HUES64 (cell line): ENCODE results near the gene SMARCAD1.
"Not testable (repeated sequence)": the region's sequence is repeated elsewhere in the genome, so short reads cannot be mapped to it uniquely, and the experiment has no call there.

ENCODE experiments used
- H3K27ac ChIP-seq: 2 replicates; pipeline ENCODE4 v1.7.0; 2013; ENCODE audit warnings: low read depth, low read length, inconsistent platforms
- H3K27me3 ChIP-seq: 2 replicates; pipeline ENCODE4 v1.6.1; 2013; ENCODE audit warnings: mild to moderate bottlenecking, low read length; ENCODE audit not compliant: insufficient read depth
- H3K36me3 ChIP-seq: 2 replicates; pipeline ENCODE4 v1.6.1; 2013; ENCODE audit warnings: mild to moderate bottlenecking, low read length; ENCODE audit not compliant: insufficient read depth
- H3K4me1 ChIP-seq: 2 replicates; pipeline ENCODE4 v1.6.1; 2013; ENCODE audit warnings: mild to moderate bottlenecking, low read length, moderate library complexity; ENCODE audit not compliant: insufficient read depth
- H3K4me3 ChIP-seq: 2 replicates; pipeline ENCODE4 v1.5.1; 2013; ENCODE audit warnings: mild to moderate bottlenecking, low read length, moderate library complexity
- H3K9ac ChIP-seq: 2 replicates; pipeline ENCODE4 v1.6.1; 2013; ENCODE audit warnings: mild to moderate bottlenecking, low read depth, low read length
- H3K9me3 ChIP-seq: 2 replicates; pipeline ENCODE4 v1.6.1; 2013; ENCODE audit warnings: low read depth, low read length; ENCODE audit not compliant: insufficient read depth
- WGBS: fragments of 150-250, 120-280 bp; methylation state at CpG from one replicate; pipeline ENCODE4 v1.1.7; 2013; ENCODE audit warnings: missing lambda C conversion rate; 5-methylcytosine and 5-hydroxymethylcytosine counted together

Gene SMARCAD1

GRCh38 chr4:94293981-94294380, 86.3 kb downstream of the SMARCAD1 start:
- H3K4me3 ChIP-seq, H3K4me1 ChIP-seq, H3K27me3 ChIP-seq, H3K9ac ChIP-seq, H3K27ac ChIP-seq, H3K9me3 ChIP-seq: not testable (repeated sequence)
- 92% methylated on average over 4 of the region's 4 CpGs for WGBS
- H3K36me3 ChIP-seq = peaks cover 40% of the 10 kb centered on the region

GRCh38 chr4:94295473-94295872, 87.8 kb downstream of the SMARCAD1 start:
- not testable (repeated sequence) for H3K9me3 ChIP-seq, H3K4me1 ChIP-seq, H3K27ac ChIP-seq, H3K9ac ChIP-seq, H3K27me3 ChIP-seq, H3K4me3 ChIP-seq
- H3K36me3 ChIP-seq = peaks cover 25% of the 10 kb centered on the region
- 91% methylated on average over 6 of the region's 6 CpGs for WGBS

- H3K27ac ChIP-seq = no peak overlapping the region
- H3K9ac ChIP-seq = no peak overlapping the region
- no peaks in the 10 kb centered on the region for H3K36me3 ChIP-seq
- H3K4me3 ChIP-seq = no peak overlapping the region
- 92% methylated on average over 4 of the region's 4 CpGs for WGBS
- H3K4me1 ChIP-seq = no peaks in the 10 kb centered on the region
- no peaks in the 10 kb centered on the region for H3K27me3 ChIP-seq
- H3K9me3 ChIP-seq = no peaks in the 10 kb centered on the region
Observed at GRCh38 chr4:94298725-94299252, 91.1 kb downstream of the SMARCAD1 start.

GRCh38 chr4:94302191-94302590, 94.5 kb downstream of the SMARCAD1 start:
- Histone ChIP-seq H3K4me1 (no peaks in the 10 kb centered on the region), H3K27me3 (no peaks in the 10 kb centered on the region), H3K9ac (no peak overlapping the region), H3K36me3 (no peaks in the 10 kb centered on the region), H3K9me3 (no peaks in the 10 kb centered on the region), H3K4me3 (no peak overlapping the region), H3K27ac (no peak overlapping the region)
- WGBS = 100% methylated on average over 2 of the region's 2 CpGs

- H3K4me1 ChIP-seq = no peaks in the 10 kb centered on the region
- H3K36me3 ChIP-seq = no peaks in the 10 kb centered on the region
- H3K27ac ChIP-seq = no peak overlapping the region
- H3K4me3 ChIP-seq = no peak overlapping the region
- H3K9ac ChIP-seq = no peak overlapping the region
- no peaks in the 10 kb centered on the region for H3K27me3 ChIP-seq
- no peaks in the 10 kb centered on the region for H3K9me3 ChIP-seq
- WGBS = 62% methylated on average over 2 of the region's 2 CpGs
Observed at GRCh38 chr4:94304365-94304971, 96.8 kb downstream of the SMARCAD1 start.

- WGBS = 83% methylated on average over 5 of the region's 5 CpGs
- no peak overlapping the region for H3K9ac ChIP-seq
- H3K4me1 ChIP-seq = no peaks in the 10 kb centered on the region
- no peaks in the 10 kb centered on the region for H3K27me3 ChIP-seq
- no peak overlapping the region for H3K4me3 ChIP-seq
- no peaks in the 10 kb centered on the region for H3K9me3 ChIP-seq
- H3K36me3 ChIP-seq = no peaks in the 10 kb centered on the region
- H3K27ac ChIP-seq = no peak overlapping the region
Observed at GRCh38 chr4:94305466-94306225, 98.0 kb downstream of the SMARCAD1 start.

- no peaks in the 10 kb centered on the region for H3K9me3 ChIP-seq
- no peak overlapping the region for H3K27ac ChIP-seq
- H3K36me3 ChIP-seq = no peaks in the 10 kb centered on the region
- H3K4me1 ChIP-seq = no peaks in the 10 kb centered on the region
- H3K4me3 ChIP-seq = no peak overlapping the region
- H3K9ac ChIP-seq = no peak overlapping the region
- H3K27me3 ChIP-seq = no peaks in the 10 kb centered on the region
- 98% methylated on average over 2 of the region's 3 CpGs for WGBS
Observed at GRCh38 chr4:94306713-94307112, 99.0 kb downstream of the SMARCAD1 start.

GRCh38 chr4:94307231-94307871, 99.7 kb downstream of the SMARCAD1 start:
- H3K4me3 ChIP-seq = no peak overlapping the region
- H3K27ac ChIP-seq = no peak overlapping the region
- H3K27me3 ChIP-seq = no peaks in the 10 kb centered on the region
- no peak overlapping the region for H3K9ac ChIP-seq
- H3K4me1 ChIP-seq = no peaks in the 10 kb centered on the region
- no peaks in the 10 kb centered on the region for H3K36me3 ChIP-seq
- H3K9me3 ChIP-seq = no peaks in the 10 kb centered on the region
- WGBS = 92% methylated on average over 4 of the region's 4 CpGs

- H3K27me3 ChIP-seq, H3K4me3 ChIP-seq, H3K9ac ChIP-seq, H3K27ac ChIP-seq, H3K4me1 ChIP-seq, H3K36me3 ChIP-seq: not testable (repeated sequence)
- H3K9me3 ChIP-seq = peaks cover 13% of the 10 kb centered on the region
Observed at GRCh38 chr4:94319927-94320326, 112.3 kb downstream of the SMARCAD1 start.

GRCh38 chr4:94325835-94326234, 118.2 kb downstream of the SMARCAD1 start:
- Histone ChIP-seq H3K27me3 (no peaks in the 10 kb centered on the region), H3K36me3 (no peaks in the 10 kb centered on the region), H3K4me3 (no peak overlapping the region), H3K4me1 (no peaks in the 10 kb centered on the region), H3K9ac (no peak overlapping the region), H3K27ac (no peak overlapping the region), H3K9me3 (peaks cover 24% of the 10 kb centered on the region)
- WGBS = 95% methylated on average over 1 of the region's 1 CpG

GRCh38 chr4:94329933-94330332, 122.3 kb downstream of the SMARCAD1 start:
- no peak overlapping the region for H3K27ac ChIP-seq
- no peak overlapping the region for H3K4me3 ChIP-seq
- H3K4me1 ChIP-seq = peaks cover 15% of the 10 kb centered on the region
- no peaks in the 10 kb centered on the region for H3K36me3 ChIP-seq
- no peaks in the 10 kb centered on the region for H3K27me3 ChIP-seq
- 88% methylated on average over 1 of the region's 1 CpG for WGBS
- H3K9me3 ChIP-seq = peaks cover 24% of the 10 kb centered on the region
- no peak overlapping the region for H3K9ac ChIP-seq
